Measurements from ENCODE around the gene CEACAM3. TPM values are rescaled to one million over a fixed set of nuclear protein-coding genes. Genes with fewer than 3 reads are reported as not detected.

CEACAM3 gene
- polyA plus RNA-seq, 1 donor: not detected

- DNase-seq (ENCODE audit: low read depth): no peak
Measured at GRCh38 chr19:41792513-41793413, 3.6 kb upstream of the CEACAM3 start.

GRCh38 chr19:41793414-41793727 lies 3.0 kb upstream of the CEACAM3 start:
- DNase-seq (ENCODE audit: low read depth): no peak

GRCh38 chr19:41795031-41795461 lies 1.3 kb upstream of the CEACAM3 start:
- no peak for DNase-seq (ENCODE audit: low read depth)

GRCh38 chr19:41796901-41797300 lies 514 bp downstream of the CEACAM3 start:
- DNase-seq (ENCODE audit: low read depth): no peak

GRCh38 chr19:41799444-41800000 lies 3.1 kb downstream of the CEACAM3 start:
- no peak for DNase-seq (ENCODE audit: low read depth)

- DNase-seq (ENCODE audit: low read depth): no peak
Measured at GRCh38 chr19:41801031-41801430, 4.6 kb downstream of the CEACAM3 start.

GRCh38 chr19:41801792-41802211 lies 5.4 kb downstream of the CEACAM3 start:
- no peak for DNase-seq (ENCODE audit: low read depth)

- no peak for DNase-seq (ENCODE audit: low read depth)
Measured at GRCh38 chr19:41802770-41803169, 6.4 kb downstream of the CEACAM3 start.

GRCh38 chr19:41804336-41804735 lies 7.9 kb downstream of the CEACAM3 start:
- no peak for DNase-seq (ENCODE audit: low read depth)

GRCh38 chr19:41807176-41807575 lies 10.8 kb downstream of the CEACAM3 start:
- DNase-seq (ENCODE audit: low read depth): no peak

GRCh38 chr19:41808663-41809566 lies 12.5 kb downstream of the CEACAM3 start:
- no peak for DNase-seq (ENCODE audit: low read depth)

GRCh38 chr19:41810301-41810700 lies 13.9 kb downstream of the CEACAM3 start:
- no peak for DNase-seq (ENCODE audit: low read depth)

- DNase-seq (ENCODE audit: low read depth): no peak
Measured at GRCh38 chr19:41811036-41811435, 14.6 kb downstream of the CEACAM3 start.

GRCh38 chr19:41811981-41812380 lies 15.6 kb downstream of the CEACAM3 start:
- no peak for DNase-seq (ENCODE audit: low read depth)

- no peak for DNase-seq (ENCODE audit: low read depth)
Measured at GRCh38 chr19:41813911-41814310, 17.5 kb downstream of the CEACAM3 start.

- no peak for DNase-seq (ENCODE audit: low read depth)
Measured at GRCh38 chr19:41815301-41815700, 18.9 kb downstream of the CEACAM3 start.

- no peak for DNase-seq (ENCODE audit: low read depth)
Measured at GRCh38 chr19:41816761-41817160, 20.4 kb downstream of the CEACAM3 start.

GRCh38 chr19:41821003-41821735 lies 24.8 kb downstream of the CEACAM3 start:
- DNase-seq (ENCODE audit: low read depth): no peak

- no peak for DNase-seq (ENCODE audit: low read depth)
Measured at GRCh38 chr19:41837981-41838708, 41.8 kb downstream of the CEACAM3 start.

GRCh38 chr19:41839211-41839610 lies 42.8 kb downstream of the CEACAM3 start:
- no peak for DNase-seq (ENCODE audit: low read depth)

GRCh38 chr19:41843371-41843770 lies 47.0 kb downstream of the CEACAM3 start:
- DNase-seq (ENCODE audit: low read depth): no peak

Measured in forelimb muscle (tissue), 1 donor.